Activated CD4-positive, alpha-beta T cell treated with anti-CD3 and anti-CD28 coated beads for 36 hours (primary cell): ENCODE results near the gene SLC48A1. TPM values are rescaled to one million over a fixed set of nuclear protein-coding genes. Genes with fewer than 3 reads are reported as not detected.
A peak's percentile ranks its signal among the peaks of the same experiment; 100 is the strongest.

Experiments
- ATAC-seq: fragments of 200-7000 bp; cut with Tn5 transposase; one replicate; pipeline ENCODE4 v1.10.0; 2021; ENCODE audit warnings: mild to moderate bottlenecking, moderate library complexity
- CTCF ChIA-PET: fragments of 350-600 bp; sonication (Branson Sonifier 250); formaldehyde crosslinking; loops from one replicate; lab custom pipeline; 2021; ENCODE audit warnings: antibody characterized with exemption; lab: Charles Lee
- POLR2A ChIA-PET: fragments of 350-600 bp; sonication (Branson Sonifier 250); formaldehyde crosslinking; loops from one replicate; lab custom pipeline; 2021; ENCODE audit warnings: antibody characterized with exemption, inconsistent platforms; lab: Charles Lee
- DNase-seq: peaks from one replicate; pipeline ENCODE4 v3.0.0-alpha.2; 2020
- H3K27ac Mint-ChIP-seq: one replicate; pipeline ENCODE4 v1.8.0; 2021; ENCODE audit warnings: mixed read lengths
- H3K27me3 Mint-ChIP-seq: one replicate; pipeline ENCODE4 v1.8.0; 2021; ENCODE audit warnings: mixed read lengths
- H3K36me3 Mint-ChIP-seq: one replicate; pipeline ENCODE4 v1.8.0; 2021; ENCODE audit warnings: low read depth, mixed read lengths
- H3K4me1 Mint-ChIP-seq: one replicate; pipeline ENCODE4 v1.8.0; 2021; ENCODE audit warnings: mixed read lengths
- H3K4me3 Mint-ChIP-seq: one replicate; pipeline ENCODE4 v1.8.0; 2021; ENCODE audit warnings: mild to moderate bottlenecking, moderate library complexity, mixed read lengths
- H3K9me3 Mint-ChIP-seq: one replicate; pipeline ENCODE4 v1.8.0; 2021; ENCODE audit warnings: low read depth, mixed read lengths
- intact Hi-C, 2 experiments: fragments of 100-400 bp; cut with DNase I in 1 of 2; cut with micrococcal nuclease in 1 of 2; formaldehyde crosslinking; loops; one replicate each; pipeline versions ENCODE4 v1.14.2 to v1.15.1; 2022 to 2024; cut with DNase I, micrococcal nuclease
- total RNA-seq, 2 experiments: library from RNA; stranded (reverse); gene quantifications; one replicate each; pipeline ENCODE4 v1.2.3, GENCODE V29; 2021

SLC48A1 gene
- total RNA-seq, 2 experiments from 2014 or later: 5.9 to 8.5 TPM

- intact Hi-C loops: loop anchor here in 1 of 2 experiments (10.0 kb wide), 1 partner anchor 735 kb away; no protein-coding TSS in a partner anchor
- ATAC-seq (no peak), DNase-seq (no peak)
- Mint-ChIP-seq H3K9me3 (no peaks in the 10 kb centered on the region), H3K36me3 (no peaks in the 10 kb centered on the region), H3K4me3 (no peak overlapping the region), H3K27ac (no peak overlapping the region), H3K4me1 (peaks cover 12% of the 10 kb centered on the region), H3K27me3 (peaks cover 4% of the 10 kb centered on the region)
- ChIA-PET POLR2A (no interaction called here), CTCF (interaction anchor here (0.6 to 18.7 kb wide), 16 partner anchors 10 to 180 kb away, joined by 3 to 449 read pairs (median 4); partner anchors contain the start of genes ENDOU, RAPGEF3, RPAP3 and VDR)
Measured at GRCh38 chr12:47769234-47770085, 3.6 kb upstream of the SLC48A1 start.

DNA sequence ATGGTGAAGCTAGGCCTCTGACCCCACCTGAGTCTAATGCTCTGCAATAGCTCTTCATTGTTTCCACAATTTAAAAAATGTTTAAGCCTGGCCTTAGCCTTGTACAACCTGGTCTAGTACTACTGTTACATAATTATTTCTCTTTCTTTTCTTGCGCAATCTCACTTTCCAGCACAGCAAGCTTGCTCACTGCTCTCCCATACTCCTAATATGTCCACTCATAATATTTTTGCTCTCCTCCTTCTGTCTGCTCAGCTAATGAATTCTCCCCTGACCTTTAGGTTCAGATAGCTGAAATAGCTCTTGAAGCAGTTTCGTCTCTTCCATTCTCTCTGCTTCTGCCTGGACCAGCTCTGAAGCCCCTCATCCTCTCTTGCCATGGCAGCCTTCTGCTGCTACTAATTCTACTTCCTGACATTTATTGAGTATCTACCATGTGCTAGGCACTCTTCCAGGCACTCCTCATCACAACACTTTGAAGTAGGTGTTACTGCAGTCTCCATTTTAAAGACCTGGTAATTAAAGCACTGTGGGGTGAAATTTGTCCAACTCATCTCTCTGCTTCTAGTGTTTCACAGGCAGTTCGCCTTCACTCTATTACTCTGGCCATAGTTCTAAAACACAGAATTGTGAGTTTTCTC, 2.8 kb upstream of the SLC48A1 start:
- peaks cover 16% of the 10 kb centered on the region for H3K4me1 Mint-ChIP-seq
- ChIA-PET CTCF (interaction anchor here (0.7 to 18.7 kb wide), 9 partner anchors 9 to 135 kb away, joined by 3 to 449 read pairs (median 23); partner anchors contain the start of genes ENDOU, RAPGEF3, RPAP3 and VDR), POLR2A (interaction anchor here (0.7 kb wide), 1 partner anchor 9 kb away, joined by 3 read pairs; no protein-coding TSS in a partner anchor)
- DNase-seq (no peak), ATAC-seq (no peak)
- H3K4me3 Mint-ChIP-seq: no peak overlapping the region
- no peaks in the 10 kb centered on the region for H3K36me3 Mint-ChIP-seq
- H3K9me3 Mint-ChIP-seq: no peaks in the 10 kb centered on the region
- intact Hi-C loops: loop anchor here in 1 of 2 experiments (10.0 kb wide), 1 partner anchor 735 kb away; no protein-coding TSS in a partner anchor
- peaks cover 4% of the 10 kb centered on the region for H3K27me3 Mint-ChIP-seq
- H3K27ac Mint-ChIP-seq: no peak overlapping the region

GRCh38 chr12:47771304-47771703, 1.7 kb upstream of the SLC48A1 start:
- no peak overlapping the region for H3K4me3 Mint-ChIP-seq
- H3K27ac Mint-ChIP-seq: no peak overlapping the region
- ATAC-seq (no peak), DNase-seq (no peak)
- H3K36me3 Mint-ChIP-seq: no peaks in the 10 kb centered on the region
- H3K9me3 Mint-ChIP-seq: no peaks in the 10 kb centered on the region
- ChIA-PET POLR2A (interaction anchor here (0.7 kb wide), 1 partner anchor 10 kb away, joined by 3 read pairs; no protein-coding TSS in a partner anchor), CTCF (interaction anchor here (0.6 to 18.7 kb wide), 6 partner anchors 8 to 67 kb away, joined by 3 to 449 read pairs (median 88); partner anchors contain the start of genes ENDOU, RAPGEF3 and RPAP3)
- peaks cover 4% of the 10 kb centered on the region for H3K27me3 Mint-ChIP-seq
- intact Hi-C loops: loop anchor here in 1 of 2 experiments (10.0 kb wide), 1 partner anchor 737 kb away; no protein-coding TSS in a partner anchor
- peaks cover 25% of the 10 kb centered on the region for H3K4me1 Mint-ChIP-seq

DNA sequence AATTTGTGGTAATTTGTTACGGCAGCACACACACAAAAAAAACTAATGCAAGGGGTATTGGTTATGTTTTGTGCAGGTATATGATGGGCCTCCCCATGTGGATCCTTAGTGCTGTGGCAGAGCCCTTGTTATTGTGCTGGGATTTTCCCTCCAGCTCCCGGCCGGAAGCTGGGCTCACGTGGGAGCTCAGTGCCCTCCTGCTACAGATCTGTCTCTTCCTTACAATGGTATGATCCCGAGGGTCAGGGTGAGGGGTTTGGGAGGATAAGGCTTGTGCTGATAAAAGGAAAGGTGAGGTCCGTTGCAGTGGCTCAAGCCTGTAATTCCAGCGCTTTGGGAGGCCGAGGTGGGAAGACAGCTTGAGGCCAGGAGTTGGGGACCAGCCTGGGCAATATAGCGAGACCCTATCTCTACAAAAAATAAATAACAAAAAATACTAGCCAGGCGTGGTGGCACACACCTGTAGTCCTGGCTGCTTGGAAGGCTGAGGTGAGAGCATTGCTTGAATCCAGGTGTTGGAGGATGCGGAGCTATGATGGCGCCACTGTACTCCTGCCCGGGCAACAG, 861 bp upstream of the SLC48A1 start:
- peak overlapping the region; percentile 60 for H3K27ac Mint-ChIP-seq
- no peaks in the 10 kb centered on the region for H3K36me3 Mint-ChIP-seq
- ChIA-PET POLR2A (no interaction called here), CTCF (interaction anchor here (0.6 to 18.7 kb wide), 17 partner anchors 10 to 191 kb away, joined by 3 to 449 read pairs (median 3); partner anchors contain the start of genes ENDOU, RPAP3 and TMEM106C)
- DNase-seq: no peak
- intact Hi-C loops: loop anchor here in 1 of 2 experiments (10.0 kb wide), 1 partner anchor 737 kb away; no protein-coding TSS in a partner anchor
- peak overlapping the region; percentile 68 for H3K4me3 Mint-ChIP-seq
- H3K4me1 Mint-ChIP-seq: peaks cover 31% of the 10 kb centered on the region
- no peaks in the 10 kb centered on the region for H3K9me3 Mint-ChIP-seq
- peaks cover 4% of the 10 kb centered on the region for H3K27me3 Mint-ChIP-seq
- ATAC-seq: no peak

DNA sequence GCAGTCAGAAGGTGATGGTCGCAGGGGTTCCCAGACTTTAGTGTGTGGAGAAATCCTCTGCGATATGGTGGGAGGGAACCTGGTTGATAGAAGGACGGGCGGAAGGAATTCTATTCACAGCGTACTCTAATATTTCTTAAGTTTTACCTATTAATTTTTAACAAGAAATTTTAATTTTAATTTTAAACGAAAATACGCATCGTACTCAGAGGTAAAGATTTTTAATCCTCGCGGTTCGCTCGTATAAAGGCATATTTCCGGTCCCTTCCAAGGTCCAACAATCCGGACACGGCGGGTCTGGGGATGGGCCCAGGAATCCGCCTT, 338 bp upstream of the SLC48A1 start:
- H3K4me1 Mint-ChIP-seq: peaks cover 31% of the 10 kb centered on the region
- ATAC-seq: no peak
- ChIA-PET POLR2A (no interaction called here), CTCF (interaction anchor here (0.6 to 18.7 kb wide), 16 partner anchors 9 to 191 kb away, joined by 3 to 449 read pairs (median 3); partner anchors contain the start of genes ENDOU, RPAP3 and TMEM106C)
- no peaks in the 10 kb centered on the region for H3K36me3 Mint-ChIP-seq
- intact Hi-C loops: loop anchor here in 1 of 2 experiments (1.0 to 10.0 kb wide), 2 partner anchors 13 to 738 kb away; no protein-coding TSS in a partner anchor
- DNase-seq: no peak
- no peaks in the 10 kb centered on the region for H3K27me3 Mint-ChIP-seq
- peak overlapping the region; percentile 60 for H3K27ac Mint-ChIP-seq
- H3K9me3 Mint-ChIP-seq: no peaks in the 10 kb centered on the region
- peak overlapping the region; percentile 68 for H3K4me3 Mint-ChIP-seq

DNA sequence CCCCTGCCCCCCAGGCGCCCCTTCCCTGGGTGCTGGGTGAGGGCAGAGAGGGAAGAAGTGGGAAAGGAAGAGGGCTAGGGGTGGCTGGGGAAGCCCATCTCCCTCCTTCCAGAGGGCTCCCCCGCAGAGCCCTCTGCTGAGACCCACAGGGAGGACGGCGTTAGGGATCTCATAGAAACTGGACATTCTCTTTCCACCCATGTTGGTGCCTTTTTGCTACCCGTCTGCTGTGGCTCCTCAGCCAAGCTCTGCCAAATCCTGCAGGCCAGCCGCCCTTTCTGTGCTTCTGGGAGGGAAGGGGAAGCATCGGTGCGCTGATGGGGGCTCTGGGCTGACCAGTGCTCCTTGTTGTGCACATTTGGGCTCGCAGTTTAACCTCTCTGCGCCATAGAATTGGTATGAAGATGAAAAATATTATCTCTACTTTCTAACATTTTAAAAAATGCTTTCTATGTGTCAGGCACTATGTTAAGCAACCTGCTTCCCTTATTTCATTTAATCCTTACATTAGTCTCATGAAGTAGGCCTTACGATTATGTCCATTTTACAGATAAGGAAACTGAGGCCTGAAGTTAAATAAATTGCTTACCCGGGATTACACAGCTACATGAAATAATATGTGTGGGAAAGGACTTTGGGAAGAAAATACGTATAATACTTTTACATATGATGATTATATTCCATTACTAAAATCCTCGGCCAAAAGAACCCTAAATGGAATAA, 981 bp downstream of the SLC48A1 start:
- H3K4me1 Mint-ChIP-seq: peaks cover 33% of the 10 kb centered on the region
- intact Hi-C loops: loop anchor here in 1 of 2 experiments (1.0 to 10.0 kb wide), 2 partner anchors 15 to 739 kb away; no protein-coding TSS in a partner anchor

DNA sequence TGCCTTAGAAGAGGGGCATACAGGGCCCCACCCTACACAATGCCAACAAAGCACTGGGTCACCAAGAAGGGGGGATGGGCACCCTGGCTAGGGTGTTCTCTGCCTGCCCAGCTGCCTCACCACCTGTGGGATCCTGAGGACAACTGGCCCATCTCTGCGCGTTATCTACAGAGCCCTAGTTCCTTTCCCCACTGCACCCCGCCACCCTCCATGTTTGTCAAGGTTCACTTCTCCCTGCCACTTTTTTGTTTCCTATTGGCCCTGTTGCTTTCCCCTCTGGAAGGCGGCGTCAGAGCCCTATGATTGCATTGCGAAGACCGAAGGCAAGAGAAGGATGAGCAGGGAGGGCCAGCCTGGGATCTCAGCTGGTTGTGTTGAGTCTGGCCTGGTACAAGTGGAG, 1.6 kb downstream of the SLC48A1 start:
- ATAC-seq (no peak), DNase-seq (no peak)
- Mint-ChIP-seq H3K4me1 (peaks cover 37% of the 10 kb centered on the region), H3K27ac (no peak overlapping the region), H3K27me3 (no peaks in the 10 kb centered on the region), H3K9me3 (no peaks in the 10 kb centered on the region), H3K36me3 (no peaks in the 10 kb centered on the region), H3K4me3 (peak overlapping the region; percentile 82)
- ChIA-PET POLR2A (no interaction called here), CTCF (interaction anchor here (1.2 to 18.7 kb wide), 5 partner anchors 12 to 63 kb away, joined by 3 to 449 read pairs (median 7); partner anchors contain the start of genes ENDOU and RPAP3)
- intact Hi-C loops: loop anchor here (5.0 to 10.0 kb wide), 2 partner anchors 122 to 740 kb away; no protein-coding TSS in a partner anchor

More for the DNA sequence above, 981 bp downstream of the SLC48A1 start:
- DNase-seq (no peak), ATAC-seq (no peak)
- POLR2A ChIA-PET: no interaction called here
- Mint-ChIP-seq H3K9me3 (no peaks in the 10 kb centered on the region), H3K4me3 (peak overlapping the region; percentile 82), H3K36me3 (no peaks in the 10 kb centered on the region), H3K27me3 (no peaks in the 10 kb centered on the region), H3K27ac (peak overlapping the region; percentile 71)
- CTCF ChIA-PET: interaction anchor here (0.7 to 18.7 kb wide), 6 partner anchors 12 to 64 kb away, joined by 3 to 449 read pairs (median 6); partner anchors contain the start of genes ENDOU and RPAP3

- H3K9me3 Mint-ChIP-seq: no peaks in the 10 kb centered on the region
- no peaks in the 10 kb centered on the region for H3K27me3 Mint-ChIP-seq
- ATAC-seq: no peak
- no peak overlapping the region for H3K27ac Mint-ChIP-seq
- no peaks in the 10 kb centered on the region for H3K36me3 Mint-ChIP-seq
- no peak for DNase-seq
- ChIA-PET POLR2A (interaction anchor here (0.6 kb wide), 1 partner anchor 33 kb away, joined by 3 read pairs; no protein-coding TSS in a partner anchor), CTCF (interaction anchor here (0.6 to 18.7 kb wide), 12 partner anchors 7 to 1040 kb away, joined by 3 to 449 read pairs (median 6); partner anchors contain the start of genes ENDOU and RPAP3)
- H3K4me3 Mint-ChIP-seq: peak overlapping the region; percentile 4
- intact Hi-C loops: loop anchor here (5.0 to 10.0 kb wide), 2 partner anchors 123 to 741 kb away; no protein-coding TSS in a partner anchor
- peaks cover 37% of the 10 kb centered on the region for H3K4me1 Mint-ChIP-seq
Measured at GRCh38 chr12:47775100-47775911, 2.3 kb downstream of the SLC48A1 start.

- Mint-ChIP-seq H3K4me1 (peaks cover 37% of the 10 kb centered on the region), H3K27me3 (no peaks in the 10 kb centered on the region), H3K9me3 (no peaks in the 10 kb centered on the region), H3K4me3 (no peak overlapping the region), H3K27ac (no peak overlapping the region), H3K36me3 (peaks cover 3% of the 10 kb centered on the region)
- ATAC-seq (no peak), DNase-seq (no peak)
- ChIA-PET CTCF (interaction anchor here (0.5 to 18.7 kb wide), 15 partner anchors 9 to 187 kb away, joined by 3 to 449 read pairs (median 5); partner anchors contain the start of genes ENDOU, RAPGEF3, RPAP3 and TMEM106C), POLR2A (no interaction called here)
- intact Hi-C loops: loop anchor here (5.0 to 10.0 kb wide), 2 partner anchors 124 to 742 kb away; no protein-coding TSS in a partner anchor
Measured at GRCh38 chr12:47776471-47777143, 3.6 kb downstream of the SLC48A1 start.
